Measurements from ENCODE around the gene CACNA1D.

The CACNA1D gene

GRCh38 chr3:53682807-53683206 is 188.4 kb downstream of the CACNA1D start:
- DNase-seq (ENCODE audit: low read depth in 2 of 2, low spot score in 1 of 2) = no peak

GRCh38 chr3:53688066-53688465 is 193.7 kb downstream of the CACNA1D start:
- DNase-seq (ENCODE audit: low read depth in 2 of 2, low spot score in 1 of 2) = no peak

- no peak for DNase-seq (ENCODE audit: low read depth in 2 of 2, low spot score in 1 of 2)
Observed at GRCh38 chr3:53688989-53689388, 194.6 kb downstream of the CACNA1D start.

GRCh38 chr3:53689681-53690080 is 195.3 kb downstream of the CACNA1D start:
- no peak for DNase-seq (ENCODE audit: low read depth in 2 of 2, low spot score in 1 of 2)

GRCh38 chr3:53690521-53690920 is 196.1 kb downstream of the CACNA1D start:
- no peak for DNase-seq (ENCODE audit: low read depth in 2 of 2, low spot score in 1 of 2)

GRCh38 chr3:53691349-53691748 is 196.9 kb downstream of the CACNA1D start:
- DNase-seq (ENCODE audit: low read depth in 2 of 2, low spot score in 1 of 2) = no peak

GRCh38 chr3:53691885-53692284 is 197.5 kb downstream of the CACNA1D start:
- DNase-seq (ENCODE audit: low read depth in 2 of 2, low spot score in 1 of 2) = no peak

- no peak for DNase-seq (ENCODE audit: low read depth in 2 of 2, low spot score in 1 of 2)
Observed at GRCh38 chr3:53693451-53693850, 199.0 kb downstream of the CACNA1D start.

GRCh38 chr3:53694046-53694445 is 199.6 kb downstream of the CACNA1D start:
- no peak for DNase-seq (ENCODE audit: low read depth in 2 of 2, low spot score in 1 of 2)

GRCh38 chr3:53694666-53695323 is 200.4 kb downstream of the CACNA1D start:
- DNase-seq (ENCODE audit: low read depth in 2 of 2, low spot score in 1 of 2) = no peak

- DNase-seq (ENCODE audit: low read depth in 2 of 2, low spot score in 1 of 2) = no peak
Observed at GRCh38 chr3:53695324-53695690, 200.9 kb downstream of the CACNA1D start.

GRCh38 chr3:53696401-53697172 is 202.2 kb downstream of the CACNA1D start:
- DNase-seq (ENCODE audit: low read depth in 2 of 2, low spot score in 1 of 2) = no peak

- no peak for DNase-seq (ENCODE audit: low read depth in 2 of 2, low spot score in 1 of 2)
Observed at GRCh38 chr3:53700441-53700840, 206.0 kb downstream of the CACNA1D start.

GRCh38 chr3:53702776-53703530 is 208.5 kb downstream of the CACNA1D start:
- no peak for DNase-seq (ENCODE audit: low read depth in 2 of 2, low spot score in 1 of 2)

- no peak for DNase-seq (ENCODE audit: low read depth in 2 of 2, low spot score in 1 of 2)
Observed at GRCh38 chr3:53703630-53704362, 209.4 kb downstream of the CACNA1D start.

GRCh38 chr3:53704363-53704725 is 209.9 kb downstream of the CACNA1D start:
- no peak for DNase-seq (ENCODE audit: low read depth in 2 of 2, low spot score in 1 of 2)

- DNase-seq (ENCODE audit: low read depth in 2 of 2, low spot score in 1 of 2) = no peak
Observed at GRCh38 chr3:53705024-53705745, 210.8 kb downstream of the CACNA1D start.

- DNase-seq (ENCODE audit: low read depth in 2 of 2, low spot score in 1 of 2) = no peak
Observed at GRCh38 chr3:53705774-53706173, 211.4 kb downstream of the CACNA1D start.

GRCh38 chr3:53707222-53707621 is 212.8 kb downstream of the CACNA1D start:
- DNase-seq (ENCODE audit: low read depth in 2 of 2, low spot score in 1 of 2) = no peak

- no peak for DNase-seq (ENCODE audit: low read depth in 2 of 2, low spot score in 1 of 2)
Observed at GRCh38 chr3:53708001-53708621, 213.7 kb downstream of the CACNA1D start.

Measured in stimulated activated CD8-positive, alpha-beta memory T cell treated with anti-CD3 and anti-CD28 coated beads, Interleukin-4, amount 100 ng/mL, for 4 hours (primary cell).